Tibial nerve (tissue), 4 donors: ENCODE data around the gene RFC2. TPM values are rescaled to one million over a fixed set of nuclear protein-coding genes. Genes with fewer than 3 reads are reported as not detected.

Experiments
- DNase-seq, 2 donors: peaks; one replicate each; pipeline ENCODE4 v3.0.0-alpha.2; 2019; ENCODE audit warnings: low spot score in 2 of 2
- H3K27ac ChIP-seq, 4 donors: fragments of 200-600 bp; sonication (generic) in 3 of 4; one replicate each; pipeline ENCODE4 v1.5.1; 2017 to 2019; ENCODE audit warnings: mild to moderate bottlenecking in 1 of 4
- H3K27me3 ChIP-seq, 2 donors: fragments of 200-600 bp; sonication (generic) in 1 of 2; one replicate each; pipeline versions ENCODE4 v1.5.1 to v1.6.0; 2017 to 2019
- H3K36me3 ChIP-seq, 3 donors: fragments of 200-600 bp; sonication (generic); one replicate each; pipeline ENCODE4 v1.5.1; 2018 to 2019
- H3K4me1 ChIP-seq, 4 donors: fragments of 200-600 bp; sonication (generic) in 3 of 4; one replicate each; pipeline ENCODE4 v1.5.1; 2017 to 2019
- H3K4me3 ChIP-seq, 4 donors: fragments of 200-600 bp; sonication (generic) in 3 of 4; one replicate each; pipeline ENCODE4 v1.5.1; 2017 to 2019; ENCODE audit warnings: mild to moderate bottlenecking in 1 of 4, moderate library complexity in 1 of 4
- H3K9me3 ChIP-seq, 4 donors: fragments of 200-600 bp; sonication (generic) in 3 of 4; one replicate each; pipeline ENCODE4 v1.5.1; 2017 to 2019
- EP300 ChIP-seq, 2 donors: sonication (generic); formaldehyde crosslinking; IDR thresholded peaks; one replicate each; pipeline ENCODE4 v1.6.1; 2017; ENCODE audit warnings: antibody characterized with exemption in 2 of 2, mild to moderate bottlenecking in 1 of 2
- POLR2A ChIP-seq, 2 donors: fragments of 450-650 bp; IDR thresholded peaks; one replicate each; pipeline ENCODE4 v1.6.1; 2017; ENCODE audit warnings: antibody characterized with exemption in 2 of 2, mild to moderate bottlenecking in 2 of 2, moderate library complexity in 2 of 2
- WGBS, 2 donors: methylation state at CpG; one replicate each; pipeline ENCODE4 v1.1.5; 2018; 5-methylcytosine and 5-hydroxymethylcytosine counted together
- small RNA-seq: library from RNA; depleted of rRNA; stranded (forward); fragments of <200 nt; gene quantifications from one replicate; pipeline ENCODE3, GENCODE V24; 2016
- total RNA-seq, 4 donors: library from RNA; depleted of rRNA; stranded (reverse); fragments of >200 nt; gene quantifications; one replicate each; pipeline ENCODE4 v1.1.0, GENCODE V29; 2016
- TF ChIP-seq, protein P1 (sequence below), 5 experiments: fragments of 200-600 bp in 3 of 5; fragments of 450-650 bp in 2 of 5; sonication (generic) in 3 of 5; IDR thresholded peaks; one replicate each; pipeline ENCODE4 v1.5.1; 2016 to 2019; ENCODE audit warnings: antibody characterized with exemption in 5 of 5, mild to moderate bottlenecking in 3 of 5, moderate library complexity in 2 of 5

The RFC2 gene
- total RNA-seq, 4 donors from 2014 or later = 8.4 to 25.1 (median 14.1) TPM

DNA sequence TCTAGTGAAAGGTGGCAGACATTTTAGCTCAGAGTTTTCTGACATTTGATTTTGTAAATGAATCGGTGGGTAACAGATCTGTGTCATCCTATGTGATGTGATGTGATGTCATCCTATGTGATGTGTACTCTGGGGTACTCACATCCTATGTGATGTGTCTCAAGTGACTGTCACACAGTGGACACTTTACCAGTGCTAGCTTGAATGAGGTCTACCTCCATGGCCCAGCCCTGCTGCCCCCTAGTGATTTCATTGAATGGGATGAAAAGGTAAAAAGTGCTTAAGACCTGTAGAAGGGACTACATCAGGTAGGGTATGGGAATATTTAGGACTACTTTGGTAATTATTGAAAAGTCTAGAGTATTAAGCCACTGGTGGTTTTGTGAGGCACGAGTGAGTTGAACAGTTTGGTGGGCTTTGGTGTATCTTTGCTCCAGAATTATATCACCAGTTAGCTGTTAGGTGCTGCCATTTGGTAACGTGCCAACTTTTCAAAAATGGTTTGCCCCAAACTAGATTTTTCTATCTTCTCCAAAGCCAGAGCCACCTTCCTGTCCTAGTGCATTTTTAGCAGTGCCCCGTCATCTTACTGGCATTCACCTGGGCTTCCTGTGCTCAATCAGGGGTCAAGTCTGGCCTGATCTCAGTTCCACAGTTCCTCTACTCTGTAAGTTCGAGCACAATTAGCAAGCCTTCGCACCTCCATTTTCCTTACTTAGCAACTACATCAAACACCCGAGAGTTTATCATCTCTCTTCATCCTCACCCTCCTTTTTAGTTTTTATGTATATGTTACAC is 70.3 kb downstream of the RFC2 start:
- no peaks in the 10 kb centered on the region for H3K9me3 ChIP-seq
- DNase-seq = no peak
- TF ChIP-seq EP300 (IDR thresholded peaks at IDR 0.05) (no peak), POLR2A (IDR thresholded peaks at IDR 0.05) (no peak)
- TF ChIP-seq, protein P1, sequence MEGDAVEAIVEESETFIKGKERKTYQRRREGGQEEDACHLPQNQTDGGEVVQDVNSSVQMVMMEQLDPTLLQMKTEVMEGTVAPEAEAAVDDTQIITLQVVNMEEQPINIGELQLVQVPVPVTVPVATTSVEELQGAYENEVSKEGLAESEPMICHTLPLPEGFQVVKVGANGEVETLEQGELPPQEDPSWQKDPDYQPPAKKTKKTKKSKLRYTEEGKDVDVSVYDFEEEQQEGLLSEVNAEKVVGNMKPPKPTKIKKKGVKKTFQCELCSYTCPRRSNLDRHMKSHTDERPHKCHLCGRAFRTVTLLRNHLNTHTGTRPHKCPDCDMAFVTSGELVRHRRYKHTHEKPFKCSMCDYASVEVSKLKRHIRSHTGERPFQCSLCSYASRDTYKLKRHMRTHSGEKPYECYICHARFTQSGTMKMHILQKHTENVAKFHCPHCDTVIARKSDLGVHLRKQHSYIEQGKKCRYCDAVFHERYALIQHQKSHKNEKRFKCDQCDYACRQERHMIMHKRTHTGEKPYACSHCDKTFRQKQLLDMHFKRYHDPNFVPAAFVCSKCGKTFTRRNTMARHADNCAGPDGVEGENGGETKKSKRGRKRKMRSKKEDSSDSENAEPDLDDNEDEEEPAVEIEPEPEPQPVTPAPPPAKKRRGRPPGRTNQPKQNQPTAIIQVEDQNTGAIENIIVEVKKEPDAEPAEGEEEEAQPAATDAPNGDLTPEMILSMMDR (IDR thresholded peaks at IDR 0.05) = no peak
- H3K36me3 ChIP-seq = peaks cover 0 to 26% (median 0%) of the 10 kb centered on the region in 3 donors
- H3K27me3 ChIP-seq = no peaks in the 10 kb centered on the region
- 60 to 65% methylated on average over 7 of the region's 7 CpGs for WGBS, 2 donors
- no peak overlapping the region for H3K27ac ChIP-seq
- no peak overlapping the region for H3K4me3 ChIP-seq
- H3K4me1 ChIP-seq = peaks cover 5 to 99% (median 63%) of the 10 kb centered on the region in 4 donors

DNA sequence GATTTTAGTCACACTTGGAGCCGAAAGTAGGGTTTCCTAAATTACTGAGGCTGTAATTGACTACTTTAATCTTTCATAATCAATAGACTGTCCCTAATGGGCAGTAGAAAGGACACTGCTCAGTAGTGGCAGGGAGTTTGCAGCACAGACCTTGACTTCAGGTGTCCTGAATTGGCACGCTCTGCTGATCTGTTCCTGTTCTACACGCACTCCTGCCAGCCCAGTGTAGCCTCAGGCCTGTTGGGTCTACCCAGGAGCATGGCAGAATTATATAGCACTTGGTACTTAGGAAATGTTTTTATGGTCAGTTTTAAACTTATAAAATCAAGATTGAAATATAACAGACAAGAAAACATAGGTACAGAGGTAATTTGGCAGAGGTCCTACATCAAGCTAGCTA is 71.1 kb downstream of the RFC2 start:
- Histone ChIP-seq H3K9me3 (no peaks in the 10 kb centered on the region), H3K27ac (peak overlapping the region in 1 of 4 donors; percentile 0), H3K27me3 (no peaks in the 10 kb centered on the region), H3K4me1 (peaks cover 5 to 99% (median 68%) of the 10 kb centered on the region in 4 donors), H3K36me3 (peaks cover 0 to 26% (median 0%) of the 10 kb centered on the region in 3 donors), H3K4me3 (no peak overlapping the region)
- TF ChIP-seq POLR2A (IDR thresholded peaks at IDR 0.05) = no peak
- TF ChIP-seq, protein P1 (IDR thresholded peaks at IDR 0.05) = no peak
- no peak for TF ChIP-seq EP300 (IDR thresholded peaks at IDR 0.05)
- DNase-seq = no peak
- 75 to 78% methylated on average over 3 of the region's 3 CpGs for WGBS, 2 donors

GRCh38 chr7:74182453-74183090 is 71.6 kb downstream of the RFC2 start:
- no peaks in the 10 kb centered on the region for H3K9me3 ChIP-seq
- H3K4me3 ChIP-seq = no peak overlapping the region
- TF ChIP-seq POLR2A (IDR thresholded peaks at IDR 0.05) (no peak), EP300 (IDR thresholded peaks at IDR 0.05) (no peak)
- TF ChIP-seq, protein P1 (IDR thresholded peaks at IDR 0.05) = no peak
- peaks cover 0 to 25% (median 0%) of the 10 kb centered on the region in 3 donors for H3K36me3 ChIP-seq
- WGBS, 2 donors = 74 to 84% methylated on average over 6 of the region's 6 CpGs
- H3K27ac ChIP-seq = peak overlapping the region in 1 of 4 donors; percentile 0
- DNase-seq = no peak
- H3K27me3 ChIP-seq = no peaks in the 10 kb centered on the region
- peaks cover 5 to 99% (median 74%) of the 10 kb centered on the region in 4 donors for H3K4me1 ChIP-seq

DNA sequence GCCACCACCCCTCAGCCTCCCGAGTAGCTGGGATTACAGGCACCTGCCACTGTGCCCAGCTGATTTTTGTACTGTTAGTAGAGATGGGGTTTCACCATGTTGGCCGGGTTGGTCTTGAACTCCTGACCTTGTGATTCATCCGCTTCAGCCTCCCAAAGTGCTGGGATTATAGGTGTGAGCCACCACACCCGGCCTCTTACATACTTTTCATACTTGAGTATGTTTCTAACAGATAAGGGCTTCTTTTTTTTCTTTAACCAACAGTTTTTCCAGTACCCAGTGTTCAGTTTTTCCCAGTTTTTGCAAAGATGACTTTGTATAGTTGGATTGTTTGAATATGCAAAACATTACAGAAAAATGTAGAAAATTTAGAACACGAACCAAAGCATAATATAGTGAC is 72.4 kb downstream of the RFC2 start:
- DNase-seq = no peak
- Histone ChIP-seq H3K27ac (peak overlapping the region in 1 of 4 donors; percentile 6), H3K4me3 (no peak overlapping the region), H3K27me3 (no peaks in the 10 kb centered on the region), H3K9me3 (no peaks in the 10 kb centered on the region), H3K36me3 (peaks cover 0 to 25% (median 0%) of the 10 kb centered on the region in 3 donors), H3K4me1 (peaks cover 5 to 99% (median 78%) of the 10 kb centered on the region in 4 donors)
- TF ChIP-seq, protein P1 (IDR thresholded peaks at IDR 0.05) = no peak
- no peak for TF ChIP-seq POLR2A (IDR thresholded peaks at IDR 0.05)
- TF ChIP-seq EP300 (IDR thresholded peaks at IDR 0.05) = no peak
- WGBS, 2 donors = 60 to 69% methylated on average over 5 of the region's 5 CpGs

Small RNA genes within 50 kb of the gene (small RNA-seq; reads per million reads assigned to genes)
- gene MIR590 = not detected

Other genes starting within 250 kb of the RFC2 start
- 100 to 1,000 TPM in 2 of 4 donors, 10 to 100 TPM in 2; 46.5 to 152 (median 108) TPM for gene ELN, start 226.2 kb downstream of the RFC2 start, total RNA-seq
- 10 to 100 TPM; 14.4 to 30.3 (median 17.0) TPM for gene LIMK1, start 170.6 kb downstream of the RFC2 start, total RNA-seq
- gene EIF4H, start 80.0 kb downstream of the RFC2 start, total RNA-seq = 100 to 1,000 TPM; 184 to 211 (median 192) TPM
- gene LAT2, start 44.4 kb downstream of the RFC2 start, total RNA-seq = 10 to 100 TPM in 2 of 4 donors, 1 to 10 TPM in 2; 5.1 to 15.3 (median 8.9) TPM
- 10 to 100 TPM; 42.0 to 48.3 (median 46.3) TPM for gene CLIP2, start 35.0 kb upstream of the RFC2 start, total RNA-seq
- gene GTF2IRD1, start 199.5 kb upstream of the RFC2 start, total RNA-seq = 10 to 100 TPM; 14.6 to 35.7 (median 17.1) TPM